22Rv1 (cell line): Measurements from ENCODE around the gene THRB.

ENCODE experiments used
- H3K27ac ChIP-seq: fragments of 450-650 bp; 2 replicates; pipeline ENCODE4 v1.5.1; 2017
- ZFX ChIP-seq: fragments of 450-650 bp; IDR thresholded peaks from 2 replicates; pipeline ENCODE4 v1.6.1; 2017; ENCODE audit warnings: antibody characterized with exemption, borderline replicate concordance
- TF ChIP-seq, protein P1 (sequence below): fragments of 450-650 bp; IDR thresholded peaks from 2 replicates; pipeline ENCODE4 v1.5.1; 2017; ENCODE audit warnings: mild to moderate bottlenecking

Gene THRB

GRCh38 chr3:24450160-24450907 is 44.3 kb downstream of the THRB start:
- H3K27ac ChIP-seq, result no peak overlapping the region

DNA sequence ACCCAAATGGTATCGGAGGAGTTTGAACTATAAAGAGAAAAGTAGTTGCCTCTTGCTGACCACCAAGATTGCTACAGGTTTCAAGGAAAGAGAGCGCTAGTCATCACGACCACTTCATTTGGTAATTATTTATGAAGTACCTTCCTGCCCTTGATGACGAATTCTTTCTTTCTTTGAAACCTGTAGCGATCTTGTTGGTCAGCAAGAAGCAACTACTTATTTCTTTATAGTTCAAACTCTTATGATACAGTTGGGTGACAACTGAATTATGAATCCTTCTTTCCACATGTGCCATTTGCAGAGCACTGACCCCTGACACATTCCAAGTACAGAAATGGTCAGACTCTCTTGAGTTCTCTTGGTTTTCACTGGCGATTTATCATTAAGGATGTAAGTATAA is 46.8 kb downstream of the THRB start:
- TF ChIP-seq ZFX, result no peak
- TF ChIP-seq, protein P1, sequence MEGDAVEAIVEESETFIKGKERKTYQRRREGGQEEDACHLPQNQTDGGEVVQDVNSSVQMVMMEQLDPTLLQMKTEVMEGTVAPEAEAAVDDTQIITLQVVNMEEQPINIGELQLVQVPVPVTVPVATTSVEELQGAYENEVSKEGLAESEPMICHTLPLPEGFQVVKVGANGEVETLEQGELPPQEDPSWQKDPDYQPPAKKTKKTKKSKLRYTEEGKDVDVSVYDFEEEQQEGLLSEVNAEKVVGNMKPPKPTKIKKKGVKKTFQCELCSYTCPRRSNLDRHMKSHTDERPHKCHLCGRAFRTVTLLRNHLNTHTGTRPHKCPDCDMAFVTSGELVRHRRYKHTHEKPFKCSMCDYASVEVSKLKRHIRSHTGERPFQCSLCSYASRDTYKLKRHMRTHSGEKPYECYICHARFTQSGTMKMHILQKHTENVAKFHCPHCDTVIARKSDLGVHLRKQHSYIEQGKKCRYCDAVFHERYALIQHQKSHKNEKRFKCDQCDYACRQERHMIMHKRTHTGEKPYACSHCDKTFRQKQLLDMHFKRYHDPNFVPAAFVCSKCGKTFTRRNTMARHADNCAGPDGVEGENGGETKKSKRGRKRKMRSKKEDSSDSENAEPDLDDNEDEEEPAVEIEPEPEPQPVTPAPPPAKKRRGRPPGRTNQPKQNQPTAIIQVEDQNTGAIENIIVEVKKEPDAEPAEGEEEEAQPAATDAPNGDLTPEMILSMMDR, result no peak
- no peak overlapping the region for H3K27ac ChIP-seq

More at GRCh38 chr3:24450160-24450907, 44.3 kb downstream of the THRB start:
- no peak for TF ChIP-seq ZFX
- TF ChIP-seq, protein P1, result no peak

DNA sequence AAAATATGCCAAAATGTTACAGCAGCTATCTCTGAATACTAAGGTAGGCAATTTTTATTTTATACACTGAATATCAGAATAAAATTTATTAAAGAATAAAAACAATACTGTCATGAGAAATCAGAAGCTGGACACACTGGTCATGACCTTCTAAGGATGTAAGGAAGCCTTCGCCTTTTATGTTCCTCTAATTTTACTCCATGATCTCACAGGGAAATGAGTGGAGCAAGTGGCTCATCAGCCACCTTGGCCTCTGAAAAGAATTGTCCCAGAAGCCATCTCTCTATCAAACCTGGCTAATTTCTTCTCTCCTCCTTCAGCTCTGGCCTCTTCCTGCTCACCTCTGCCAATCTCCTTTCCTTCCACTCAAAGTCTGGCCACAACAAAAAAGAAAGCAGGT is 48.6 kb downstream of the THRB start:
- TF ChIP-seq ZFX, result no peak
- TF ChIP-seq, protein P1, result no peak
- no peak overlapping the region for H3K27ac ChIP-seq

GRCh38 chr3:24443476-24443875 is 51.2 kb downstream of the THRB start:
- TF ChIP-seq, protein P1, result no peak
- TF ChIP-seq ZFX, result no peak

GRCh38 chr3:24440760-24441464 is 53.7 kb downstream of the THRB start:
- no peak for TF ChIP-seq ZFX
- TF ChIP-seq, protein P1, result no peak
- H3K27ac ChIP-seq, result no peak overlapping the region

More at GRCh38 chr3:24443476-24443875, 51.2 kb downstream of the THRB start:
- no peak overlapping the region for H3K27ac ChIP-seq

DNA sequence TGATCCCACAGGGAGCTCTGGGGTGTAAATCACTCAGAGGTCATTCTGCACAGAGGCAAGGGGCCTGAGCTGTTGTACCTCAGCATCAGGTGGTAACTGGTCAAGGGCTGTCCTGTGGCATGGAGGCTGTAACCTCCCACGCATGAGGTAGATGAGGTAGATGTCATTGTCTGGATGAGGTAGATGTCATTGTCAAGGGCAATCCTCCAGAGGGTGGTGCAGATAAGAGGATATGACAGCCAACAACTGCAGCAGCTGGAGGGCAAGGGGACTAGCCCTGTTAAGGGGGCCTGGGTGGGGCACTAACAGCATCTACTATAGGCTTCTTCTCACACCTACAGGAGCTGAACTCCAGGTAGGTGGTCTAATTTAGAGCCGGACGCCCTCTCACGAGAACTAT is 55.6 kb downstream of the THRB start:
- no peak overlapping the region for H3K27ac ChIP-seq
- TF ChIP-seq, protein P1, result no peak
- TF ChIP-seq ZFX, result no peak

DNA sequence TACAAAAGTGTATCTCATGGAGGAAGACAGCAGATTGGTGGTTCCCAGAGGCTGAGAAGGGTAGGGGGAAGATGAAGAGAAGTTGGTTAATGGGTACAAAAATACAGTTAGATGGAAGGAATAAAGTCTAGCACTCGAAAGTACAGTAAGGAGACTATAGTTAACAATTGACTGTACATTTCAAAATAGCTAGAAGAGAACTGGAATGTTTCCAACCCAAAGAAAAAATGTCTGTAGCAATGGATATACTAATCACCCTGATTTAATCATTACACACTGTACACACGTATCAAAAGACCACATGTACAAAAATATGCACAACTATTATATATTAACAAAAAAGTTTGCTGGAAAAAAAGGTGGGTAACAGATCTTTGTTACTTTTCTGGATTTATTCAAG is 57.3 kb downstream of the THRB start:
- no peak overlapping the region for H3K27ac ChIP-seq
- no peak for TF ChIP-seq ZFX
- TF ChIP-seq, protein P1, result no peak
